VCaP (cell line): ENCODE results near the gene SLC9A1.

Experiments
- H3K27ac ChIP-seq: fragments of 450-650 bp; 2 replicates; pipeline ENCODE4 v1.5.1; 2017
- TF ChIP-seq, protein P1 (sequence below): fragments of 450-650 bp; conservative IDR thresholded peaks from 2 replicates; pipeline ENCODE4 v1.5.1; 2017; ENCODE audit warnings: mild to moderate bottlenecking, moderate library complexity

Gene SLC9A1

GRCh38 chr1:27086026-27086425 lies 68.9 kb downstream of the SLC9A1 start:
- no peak overlapping the region for H3K27ac ChIP-seq
- TF ChIP-seq, protein P1, sequence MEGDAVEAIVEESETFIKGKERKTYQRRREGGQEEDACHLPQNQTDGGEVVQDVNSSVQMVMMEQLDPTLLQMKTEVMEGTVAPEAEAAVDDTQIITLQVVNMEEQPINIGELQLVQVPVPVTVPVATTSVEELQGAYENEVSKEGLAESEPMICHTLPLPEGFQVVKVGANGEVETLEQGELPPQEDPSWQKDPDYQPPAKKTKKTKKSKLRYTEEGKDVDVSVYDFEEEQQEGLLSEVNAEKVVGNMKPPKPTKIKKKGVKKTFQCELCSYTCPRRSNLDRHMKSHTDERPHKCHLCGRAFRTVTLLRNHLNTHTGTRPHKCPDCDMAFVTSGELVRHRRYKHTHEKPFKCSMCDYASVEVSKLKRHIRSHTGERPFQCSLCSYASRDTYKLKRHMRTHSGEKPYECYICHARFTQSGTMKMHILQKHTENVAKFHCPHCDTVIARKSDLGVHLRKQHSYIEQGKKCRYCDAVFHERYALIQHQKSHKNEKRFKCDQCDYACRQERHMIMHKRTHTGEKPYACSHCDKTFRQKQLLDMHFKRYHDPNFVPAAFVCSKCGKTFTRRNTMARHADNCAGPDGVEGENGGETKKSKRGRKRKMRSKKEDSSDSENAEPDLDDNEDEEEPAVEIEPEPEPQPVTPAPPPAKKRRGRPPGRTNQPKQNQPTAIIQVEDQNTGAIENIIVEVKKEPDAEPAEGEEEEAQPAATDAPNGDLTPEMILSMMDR = no peak

DNA sequence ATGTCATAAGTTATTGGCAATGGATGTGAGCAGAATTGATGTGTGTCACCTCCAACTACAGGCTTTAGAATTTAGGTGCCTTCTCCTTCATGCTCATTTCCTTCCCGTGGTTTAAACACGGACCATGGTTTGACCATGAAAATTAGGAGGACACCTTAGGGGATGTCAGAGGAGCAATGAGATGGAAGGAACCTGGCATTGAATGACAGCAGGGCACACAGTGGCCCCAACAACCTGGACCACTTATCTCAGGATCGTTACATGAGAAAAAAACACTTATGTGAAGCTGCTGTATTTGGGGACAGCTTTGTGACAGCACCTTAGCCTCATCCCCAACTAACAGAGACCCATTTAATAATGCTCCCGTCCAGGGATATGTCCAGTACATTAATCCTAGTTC lies 70.8 kb downstream of the SLC9A1 start:
- TF ChIP-seq, protein P1 = no peak
- H3K27ac ChIP-seq = no peak overlapping the region

- TF ChIP-seq, protein P1 = no peak
Observed at GRCh38 chr1:27077968-27078367, 77.0 kb downstream of the SLC9A1 start.

DNA sequence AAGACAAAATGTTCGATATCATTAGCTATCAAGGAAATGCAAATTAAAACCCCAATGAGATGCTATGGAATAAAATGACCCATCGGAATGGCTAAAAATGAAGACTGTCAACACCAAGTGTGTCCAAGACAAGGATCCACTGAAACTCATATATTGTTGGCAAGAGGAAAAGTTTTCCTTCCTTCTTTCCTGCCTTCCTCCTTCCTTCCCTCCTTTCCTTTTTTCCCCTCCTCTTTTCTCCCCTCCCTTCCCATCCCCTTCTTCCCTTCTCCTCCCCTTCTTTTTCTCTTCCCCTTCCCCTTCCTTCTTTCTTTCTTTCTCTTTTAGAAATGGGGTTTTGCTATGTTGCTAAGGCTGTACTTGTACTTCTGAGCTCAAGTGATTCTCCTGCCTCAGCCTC lies 78.1 kb downstream of the SLC9A1 start:
- TF ChIP-seq, protein P1 = no peak
- H3K27ac ChIP-seq = no peak overlapping the region

More at GRCh38 chr1:27077968-27078367, 77.0 kb downstream of the SLC9A1 start:
- H3K27ac ChIP-seq = no peak overlapping the region

DNA sequence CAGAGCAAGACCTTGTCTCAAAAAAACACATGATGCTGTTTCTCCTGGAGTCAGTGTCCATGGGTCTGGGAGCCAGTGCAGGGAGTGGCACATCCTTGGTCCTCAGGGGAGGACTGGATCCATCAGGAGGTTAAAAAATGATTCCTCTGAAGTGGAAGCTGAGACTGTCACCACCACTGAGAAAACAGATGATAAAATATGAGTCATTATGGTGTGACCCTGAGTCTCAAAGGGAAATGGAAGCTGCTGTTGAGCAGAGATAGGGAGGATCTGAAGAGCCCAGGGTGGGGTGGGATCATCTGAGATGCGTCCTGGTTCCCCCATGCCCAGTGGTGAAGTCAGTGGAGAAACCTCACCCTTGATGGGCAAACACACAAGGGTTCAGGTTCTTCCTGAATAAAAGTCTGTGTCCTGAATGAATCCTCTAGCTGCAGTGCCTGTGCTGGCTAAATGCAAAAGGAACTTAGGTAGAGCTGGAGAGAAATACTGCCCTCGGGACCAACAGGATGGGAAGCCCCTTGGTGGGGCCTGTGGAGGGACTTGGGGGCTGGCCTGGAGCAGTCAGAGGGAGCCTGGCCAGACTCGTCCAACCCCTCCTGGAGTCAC lies 80.6 kb downstream of the SLC9A1 start:
- no peak overlapping the region for H3K27ac ChIP-seq
- TF ChIP-seq, protein P1 = no peak

DNA sequence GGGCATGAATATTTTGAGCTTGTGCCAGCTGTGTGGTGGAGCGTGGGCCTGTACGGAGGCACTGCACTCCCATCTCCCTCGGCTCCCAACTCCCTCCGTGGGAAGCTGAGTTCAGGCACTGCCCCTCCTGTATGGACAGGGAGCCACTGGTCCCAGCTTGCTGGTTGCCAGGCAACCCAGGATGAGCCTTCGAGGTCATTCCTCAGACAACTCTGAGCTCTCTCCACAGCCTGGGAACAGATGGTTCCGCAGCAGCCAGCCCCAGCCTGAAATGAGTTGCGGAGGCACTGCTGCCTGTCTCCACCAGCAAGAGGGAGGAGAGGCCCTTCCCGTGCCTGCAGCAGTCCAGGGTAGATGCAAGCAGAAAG lies 83.9 kb downstream of the SLC9A1 start:
- TF ChIP-seq, protein P1 = no peak
- H3K27ac ChIP-seq = no peak overlapping the region

DNA sequence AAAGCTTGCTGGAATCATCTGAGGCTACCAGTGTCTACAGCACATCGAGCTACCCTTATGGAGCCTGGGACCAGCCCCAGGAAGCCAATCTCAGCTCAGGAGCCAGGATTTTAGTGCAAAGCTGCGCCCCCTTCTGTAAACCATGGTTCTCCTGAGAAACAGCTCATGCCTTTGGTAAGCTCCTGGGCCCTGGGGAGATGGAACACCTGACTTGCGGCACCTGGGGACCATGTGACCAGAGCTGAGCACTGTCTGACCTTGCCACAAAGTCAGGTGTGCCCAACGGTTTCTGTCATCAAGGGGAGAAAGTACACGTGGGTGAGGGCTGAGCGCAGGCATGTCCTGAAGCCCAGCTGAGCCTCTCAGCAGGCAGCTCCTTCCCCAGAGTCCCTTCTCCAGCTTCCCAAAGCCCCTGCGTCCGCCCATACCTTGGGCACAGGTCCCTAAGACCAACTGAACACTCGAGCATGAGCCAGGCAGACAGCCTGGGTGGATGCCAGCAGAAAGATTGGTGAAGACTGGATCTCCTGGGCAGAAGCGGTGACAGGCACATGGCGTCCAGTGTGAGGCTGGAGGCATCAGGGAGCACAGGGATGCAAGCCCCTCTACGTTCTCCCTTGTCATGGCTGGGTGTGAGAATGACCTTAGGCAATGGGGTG lies 84.4 kb downstream of the SLC9A1 start:
- TF ChIP-seq, protein P1 = no peak
- no peak overlapping the region for H3K27ac ChIP-seq
